Endodermal cell (in vitro differentiated cells): ENCODE results near the gene REG1A. TPM values are rescaled to one million over a fixed set of nuclear protein-coding genes. Genes with fewer than 3 reads are reported as not detected.

Experiments
- DNase-seq: peaks from one replicate; pipeline ENCODE4 v3.0.0-alpha.2; 2017
- H3K27ac ChIP-seq: 2 replicates; pipeline ENCODE4 v1.5.1; 2013; ENCODE audit warnings: mild to moderate bottlenecking, low read depth, low read length, moderate library complexity
- H3K27me3 ChIP-seq: 2 replicates; pipeline ENCODE4 v1.6.1; 2013; ENCODE audit warnings: mild to moderate bottlenecking, low read length, moderate library complexity; ENCODE audit not compliant: insufficient read depth, control insufficient read depth, poor library complexity, severe bottlenecking
- H3K36me3 ChIP-seq: 2 replicates; pipeline ENCODE4 v1.7.0; 2013; ENCODE audit warnings: mild to moderate bottlenecking, low read length, moderate library complexity; ENCODE audit not compliant: control insufficient read depth, insufficient read depth
- H3K4me1 ChIP-seq: one replicate; pipeline ENCODE4 v1.7.0; 2013; ENCODE audit warnings: low read length; ENCODE audit not compliant: control insufficient read depth, insufficient read depth
- H3K4me3 ChIP-seq: 2 replicates; pipeline ENCODE4 v1.5.1; 2013; ENCODE audit warnings: mild to moderate bottlenecking, low read length, moderate library complexity
- H3K9ac ChIP-seq: 2 replicates; pipeline ENCODE4 v1.6.1; 2013; ENCODE audit warnings: mild to moderate bottlenecking, low read length, moderate library complexity; ENCODE audit not compliant: poor library complexity, severe bottlenecking; ENCODE audit errors: extremely low read depth
- H3K9me3 ChIP-seq: 2 replicates; pipeline ENCODE4 v1.6.1; 2013; ENCODE audit warnings: mild to moderate bottlenecking, low read length, moderate library complexity; ENCODE audit not compliant: control insufficient read depth
- H3K27ac Mint-ChIP-seq: 2 replicates; pipeline ENCODE4 v1.8.0; 2020; ENCODE audit warnings: mixed read lengths
- H3K27me3 Mint-ChIP-seq: 2 replicates; pipeline ENCODE4 v1.8.0; 2021; ENCODE audit warnings: mild to moderate bottlenecking, mixed read lengths; ENCODE audit not compliant: insufficient read depth
- H3K36me3 Mint-ChIP-seq: 2 replicates; pipeline ENCODE4 v1.8.0; 2020; ENCODE audit warnings: low read depth, mixed read lengths
- H3K4me1 Mint-ChIP-seq: 2 replicates; pipeline ENCODE4 v1.8.0; 2020; ENCODE audit warnings: mixed read lengths
- H3K4me3 Mint-ChIP-seq: 2 replicates; pipeline ENCODE4 v1.8.0; 2020; ENCODE audit warnings: mild to moderate bottlenecking, moderate library complexity, mixed read lengths
- H3K9me3 Mint-ChIP-seq: 2 replicates; pipeline ENCODE4 v1.8.0; 2020; ENCODE audit warnings: mild to moderate bottlenecking, mixed read lengths
- WGBS, 2 experiments: methylation state at CpG; one replicate each; pipeline versions ENCODE4 v1.1.5 to v1.1.7; 2013; ENCODE audit warnings: missing lambda C conversion rate in 2 of 2, mixed read lengths in 1 of 2; ENCODE audit not compliant: insufficient coverage in 1 of 2, insufficient read length in 1 of 2; 5-methylcytosine and 5-hydroxymethylcytosine counted together
- total RNA-seq, 2 donors: library from RNA; stranded (reverse); fragmentation: NEBNext Ultra II Directional in 1 of 2; extraction: Animal tissue kit (Norgen Biotek cat#: 25700) in 1 of 2; gene quantifications; 2 replicates in 1 of 2; 3 replicates in 1 of 2; pipeline ENCODE4 v1.2.1, GENCODE V29; 2021
- TF ChIP-seq, protein P1 (sequence below): fragments of 200-600 bp; sonication (generic); conservative IDR thresholded peaks from 2 replicates; pipeline ENCODE4 v1.5.0; 2021; ENCODE audit warnings: antibody characterized with exemption, mild to moderate bottlenecking

Gene REG1A
- total RNA-seq, 2 donors from 2014 or later = not detected

DNA sequence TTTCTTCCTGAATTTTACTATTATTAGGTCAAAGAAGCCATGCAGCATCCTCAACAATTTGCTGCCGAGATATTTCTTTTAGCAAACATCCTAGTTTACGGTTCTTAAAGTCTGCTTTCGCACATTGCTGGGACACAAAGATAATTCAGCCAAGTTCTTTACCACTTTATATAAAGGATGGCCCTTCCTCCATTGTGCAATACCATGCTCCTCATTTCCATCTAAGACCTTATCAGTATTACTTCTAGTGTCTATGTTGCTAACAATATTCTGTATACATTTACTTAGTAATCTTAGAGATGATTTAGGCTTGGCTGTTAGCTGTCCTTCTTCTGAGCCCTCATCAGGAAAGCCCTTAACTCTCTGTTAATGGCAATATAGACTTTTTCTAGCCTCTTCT lies 8.0 kb upstream of the REG1A start:
- DNase-seq = no peak
- Mint-ChIP-seq H3K27me3 (peaks cover 6% of the 10 kb centered on the region), H3K9me3 (peaks cover 4% of the 10 kb centered on the region), H3K4me1 (no peaks in the 10 kb centered on the region), H3K27ac (no peak overlapping the region), H3K36me3 (no peaks in the 10 kb centered on the region), H3K4me3 (no peak overlapping the region)
- H3K27me3 ChIP-seq = no peaks in the 10 kb centered on the region
- no peak overlapping the region for H3K27ac ChIP-seq
- H3K9ac ChIP-seq = no peak overlapping the region
- H3K4me3 ChIP-seq = no peak overlapping the region
- no peaks in the 10 kb centered on the region for H3K9me3 ChIP-seq
- TF ChIP-seq, protein P1, sequence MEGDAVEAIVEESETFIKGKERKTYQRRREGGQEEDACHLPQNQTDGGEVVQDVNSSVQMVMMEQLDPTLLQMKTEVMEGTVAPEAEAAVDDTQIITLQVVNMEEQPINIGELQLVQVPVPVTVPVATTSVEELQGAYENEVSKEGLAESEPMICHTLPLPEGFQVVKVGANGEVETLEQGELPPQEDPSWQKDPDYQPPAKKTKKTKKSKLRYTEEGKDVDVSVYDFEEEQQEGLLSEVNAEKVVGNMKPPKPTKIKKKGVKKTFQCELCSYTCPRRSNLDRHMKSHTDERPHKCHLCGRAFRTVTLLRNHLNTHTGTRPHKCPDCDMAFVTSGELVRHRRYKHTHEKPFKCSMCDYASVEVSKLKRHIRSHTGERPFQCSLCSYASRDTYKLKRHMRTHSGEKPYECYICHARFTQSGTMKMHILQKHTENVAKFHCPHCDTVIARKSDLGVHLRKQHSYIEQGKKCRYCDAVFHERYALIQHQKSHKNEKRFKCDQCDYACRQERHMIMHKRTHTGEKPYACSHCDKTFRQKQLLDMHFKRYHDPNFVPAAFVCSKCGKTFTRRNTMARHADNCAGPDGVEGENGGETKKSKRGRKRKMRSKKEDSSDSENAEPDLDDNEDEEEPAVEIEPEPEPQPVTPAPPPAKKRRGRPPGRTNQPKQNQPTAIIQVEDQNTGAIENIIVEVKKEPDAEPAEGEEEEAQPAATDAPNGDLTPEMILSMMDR = no peak
- H3K36me3 ChIP-seq = no peaks in the 10 kb centered on the region
- H3K4me1 ChIP-seq = no peaks in the 10 kb centered on the region
- WGBS, 2 experiments = 83 to 94% methylated on average over 3 of the region's 3 CpGs

GRCh38 chr2:79114797-79115494 lies 5.3 kb upstream of the REG1A start:
- no peak overlapping the region for H3K27ac Mint-ChIP-seq
- no peaks in the 10 kb centered on the region for H3K4me1 Mint-ChIP-seq
- H3K27me3 Mint-ChIP-seq = peaks cover 5% of the 10 kb centered on the region
- no peak overlapping the region for H3K4me3 Mint-ChIP-seq
- no peaks in the 10 kb centered on the region for H3K36me3 Mint-ChIP-seq
- Histone ChIP-seq H3K36me3 (no peaks in the 10 kb centered on the region), H3K4me3 (no peak overlapping the region), H3K9ac (no peak overlapping the region), H3K27ac (no peak overlapping the region), H3K27me3 (no peaks in the 10 kb centered on the region), H3K9me3 (no peaks in the 10 kb centered on the region), H3K4me1 (no peaks in the 10 kb centered on the region)
- WGBS, 2 experiments = 86 to 90% methylated on average over 2 to 3 of the region's 3 CpGs
- DNase-seq = no peak
- TF ChIP-seq, protein P1 = no peak
- peaks cover 5% of the 10 kb centered on the region for H3K9me3 Mint-ChIP-seq

DNA sequence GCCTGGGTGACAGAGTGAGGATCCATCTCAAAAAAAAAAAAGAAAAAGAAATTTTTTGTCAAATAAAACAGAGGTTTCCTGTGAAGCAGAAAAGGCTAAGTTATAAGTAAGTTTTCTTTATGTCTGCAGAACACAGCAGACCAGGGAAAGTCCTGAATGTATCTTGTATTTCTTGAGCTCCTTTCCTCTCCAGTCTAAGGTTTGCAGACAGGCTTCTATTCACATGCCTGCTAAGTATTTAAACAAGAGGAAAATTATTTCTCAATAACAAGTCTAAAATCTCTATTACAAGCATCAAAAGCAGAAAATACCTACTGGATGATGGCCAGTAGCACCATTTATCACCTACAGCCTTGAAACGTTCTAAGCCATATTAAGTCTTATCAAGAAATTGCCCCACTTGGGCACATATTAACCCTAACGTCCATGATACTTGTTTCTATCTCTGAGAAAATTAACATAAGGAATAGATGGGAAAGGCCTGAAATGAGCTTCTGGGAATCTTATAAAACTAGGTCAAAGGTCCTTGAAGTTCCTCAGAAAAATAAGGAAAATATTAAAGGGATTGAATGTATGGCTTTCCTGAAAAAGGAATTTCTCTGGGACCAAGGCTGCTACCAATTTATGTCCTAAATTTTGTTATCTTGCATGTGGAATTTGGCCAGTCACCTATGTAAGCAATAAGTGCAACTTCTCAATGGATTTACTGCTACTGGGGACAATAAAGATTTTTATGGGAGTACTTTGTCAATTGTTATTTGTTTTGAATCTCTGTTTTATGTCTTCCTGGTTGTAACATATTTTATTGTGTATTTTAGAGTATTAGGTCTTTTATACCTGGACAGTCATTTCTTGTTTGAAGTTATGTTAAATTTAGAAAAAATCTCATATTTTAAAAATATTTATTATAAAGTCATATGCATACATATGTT lies 3.0 kb upstream of the REG1A start:
- Histone ChIP-seq H3K36me3 (no peaks in the 10 kb centered on the region), H3K27me3 (peaks cover 5% of the 10 kb centered on the region), H3K9me3 (no peaks in the 10 kb centered on the region), H3K9ac (no peak overlapping the region), H3K4me3 (no peak overlapping the region), H3K4me1 (no peaks in the 10 kb centered on the region), H3K27ac (no peak overlapping the region)
- TF ChIP-seq, protein P1 = no peak
- peaks cover 5% of the 10 kb centered on the region for H3K27me3 Mint-ChIP-seq
- H3K27ac Mint-ChIP-seq = no peak overlapping the region
- WGBS, 2 experiments = 98% methylated on average over 2 of the region's 2 CpGs; no CpG with 5 or more reads in 1 of the 2 experiments
- peaks cover 3% of the 10 kb centered on the region for H3K9me3 Mint-ChIP-seq
- no peak overlapping the region for H3K4me3 Mint-ChIP-seq
- H3K4me1 Mint-ChIP-seq = no peaks in the 10 kb centered on the region
- DNase-seq = no peak
- no peaks in the 10 kb centered on the region for H3K36me3 Mint-ChIP-seq
